DMS 273 treated with DMSO at 0.1 percent for 48 hours (cell line): ENCODE results near the gene CISD1.

Source experiments
- DNase-seq: peaks from one replicate; lab custom pipeline; 2025; lab: John Stamatoyannopoulos, UW

The CISD1 gene

DNA sequence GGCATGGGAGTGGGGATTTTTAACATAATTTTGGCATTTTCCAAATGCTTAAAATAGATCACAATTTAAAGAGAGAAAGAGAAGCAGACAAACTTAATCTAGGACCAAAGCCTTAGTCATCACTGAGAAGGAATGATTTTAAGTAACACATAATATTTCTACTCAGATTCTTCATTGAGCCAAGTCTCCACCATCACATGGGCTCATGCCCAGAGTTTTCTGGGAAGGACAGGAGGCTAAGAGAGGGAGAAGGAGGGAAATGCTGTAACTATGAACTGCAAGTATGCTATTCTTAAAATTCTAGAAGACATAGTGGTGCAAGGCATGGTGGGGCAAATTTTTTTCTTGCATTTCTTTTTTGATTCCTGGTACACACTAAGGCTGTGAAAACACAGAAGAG lies 42.1 kb downstream of the CISD1 start:
- DNase-seq = no peak

DNA sequence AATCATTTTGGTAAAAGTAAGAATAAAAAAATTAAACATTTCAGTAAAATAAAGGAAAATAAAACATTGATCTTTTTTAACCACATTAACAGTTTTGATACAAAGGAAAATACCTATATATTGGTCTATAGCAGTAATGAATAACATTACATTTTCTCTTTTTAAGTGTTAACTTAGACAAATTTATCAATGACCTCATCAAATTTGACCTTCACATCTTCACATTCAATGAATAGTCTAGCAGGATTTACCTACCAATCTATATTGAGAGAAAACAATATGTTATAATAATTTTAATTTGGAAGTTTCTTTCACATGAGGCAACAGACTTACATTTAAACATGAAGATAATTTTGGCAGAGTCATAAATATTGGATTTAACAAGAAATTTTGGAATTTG lies 47.9 kb downstream of the CISD1 start:
- DNase-seq = no peak

DNA sequence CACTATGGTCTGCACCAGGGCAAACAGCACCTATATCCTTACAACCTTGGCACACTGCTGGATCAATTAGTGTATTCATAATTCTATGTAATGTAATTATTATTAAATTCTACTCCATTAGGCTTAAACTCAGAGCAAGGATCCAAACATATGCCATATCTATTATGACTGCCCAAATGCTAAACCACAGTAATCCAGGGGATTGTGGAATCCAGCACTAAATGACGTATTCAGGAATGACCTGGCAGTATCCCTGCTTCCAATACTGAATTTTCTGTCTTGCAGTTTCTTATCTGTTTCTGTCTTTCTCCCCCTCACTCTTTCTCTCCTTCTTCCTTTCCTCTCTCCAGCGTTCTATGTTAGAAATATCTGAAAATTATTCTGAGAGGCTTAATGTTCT lies 49.4 kb downstream of the CISD1 start:
- DNase-seq = no peak

DNA sequence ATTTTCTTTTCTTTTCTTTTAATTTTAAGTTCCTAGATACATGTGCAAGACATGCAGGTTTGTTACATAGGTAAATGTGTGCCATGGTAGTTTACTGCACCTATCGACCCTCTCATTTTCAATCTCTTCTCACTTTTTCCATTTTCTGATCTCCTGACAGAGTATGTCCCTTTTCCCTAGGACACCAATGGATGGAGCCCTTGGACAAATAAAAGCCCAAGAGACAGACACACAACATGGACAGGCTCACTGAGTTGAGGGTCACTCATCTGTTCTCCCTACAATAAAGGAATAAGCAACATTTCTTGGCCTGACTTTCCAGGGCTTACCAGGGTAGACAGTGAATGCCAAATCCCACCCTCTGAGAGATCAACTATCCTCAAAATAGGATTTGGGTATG lies 50.6 kb downstream of the CISD1 start:
- no peak for DNase-seq

DNA sequence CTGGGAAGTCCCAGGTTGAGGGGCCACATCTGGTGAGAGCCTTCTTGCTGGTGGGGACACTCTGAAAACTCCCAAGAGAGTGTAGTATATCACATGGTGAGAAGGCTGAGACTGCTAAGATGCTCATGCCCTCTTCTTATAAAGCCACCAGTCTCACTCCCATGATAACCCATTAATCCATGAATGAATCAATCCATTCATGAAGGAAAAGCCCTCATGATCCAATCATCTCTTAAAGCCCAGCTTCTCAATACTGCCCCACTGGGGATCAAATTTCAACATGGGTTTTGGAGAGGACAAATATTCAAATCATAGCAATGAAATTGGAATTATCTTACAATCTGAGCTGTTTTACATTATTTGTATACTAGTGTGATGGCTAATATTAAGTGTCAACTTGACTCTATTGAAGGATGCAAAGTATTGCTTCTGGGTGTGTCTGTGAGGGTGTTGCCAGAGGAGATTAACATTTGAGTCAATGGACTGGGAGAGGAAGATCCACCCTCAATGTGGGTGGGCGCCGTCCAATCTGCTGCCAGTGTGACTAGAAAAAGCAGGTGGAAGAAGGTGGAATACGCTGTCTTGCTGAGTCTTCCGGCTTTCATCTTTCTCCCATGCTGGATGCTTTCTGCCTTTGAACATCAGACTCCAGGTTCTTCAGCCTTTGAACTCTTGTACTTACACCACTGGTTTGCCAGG lies 51.5 kb downstream of the CISD1 start:
- DNase-seq = no peak

DNA sequence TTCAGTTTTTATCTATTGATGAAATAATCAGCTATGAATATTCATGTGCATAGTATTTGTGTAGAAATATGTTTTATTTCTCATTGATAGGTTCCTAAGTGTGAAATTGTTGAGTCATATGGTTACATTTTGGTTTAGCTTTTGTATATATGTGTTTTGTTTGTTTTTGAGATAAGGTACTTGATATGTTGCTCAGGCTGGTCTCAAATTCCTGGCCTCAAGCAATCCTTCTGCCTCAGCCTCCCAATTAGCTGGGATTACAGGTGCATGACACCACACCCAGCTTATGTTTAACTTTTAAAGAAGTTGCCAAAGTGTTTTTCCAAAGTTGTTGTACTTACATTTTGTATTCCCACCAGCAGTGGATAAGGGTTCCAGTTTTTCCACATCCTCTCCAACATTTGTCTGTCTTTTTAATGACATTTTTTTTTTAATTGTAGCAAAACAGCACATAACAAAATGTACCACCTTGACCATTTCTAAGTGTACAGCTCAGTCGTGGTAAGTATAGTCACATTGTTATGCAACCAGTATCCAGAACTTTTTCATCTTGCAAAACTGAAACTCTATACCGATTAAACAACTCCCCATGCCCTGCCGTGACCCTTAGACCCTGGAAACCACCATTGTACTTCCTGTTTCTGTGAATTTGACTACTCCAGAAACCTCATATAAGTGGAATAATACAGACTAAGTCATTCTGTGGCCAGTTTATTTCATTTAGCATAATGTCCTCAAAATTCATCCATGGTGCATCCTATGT lies 53.3 kb downstream of the CISD1 start:
- DNase-seq = no peak

DNA sequence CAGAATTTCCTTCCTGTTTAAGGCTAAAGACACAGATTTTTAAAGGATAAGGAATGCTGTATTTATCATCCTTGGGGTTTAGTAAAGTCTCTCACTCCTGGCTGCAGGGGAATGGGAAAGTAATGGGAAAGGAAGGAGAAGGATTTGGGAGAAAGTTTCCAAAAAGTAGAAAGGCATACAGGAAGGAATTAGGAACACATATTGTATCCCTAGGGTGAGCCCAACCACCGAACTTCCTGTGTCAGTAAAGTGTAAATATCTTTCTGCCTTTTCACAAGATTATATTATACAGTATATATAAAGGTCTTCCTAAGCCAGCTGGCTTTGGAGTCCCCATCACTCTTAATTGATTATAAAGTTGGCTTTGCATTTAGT lies 53.9 kb downstream of the CISD1 start:
- DNase-seq = no peak

DNA sequence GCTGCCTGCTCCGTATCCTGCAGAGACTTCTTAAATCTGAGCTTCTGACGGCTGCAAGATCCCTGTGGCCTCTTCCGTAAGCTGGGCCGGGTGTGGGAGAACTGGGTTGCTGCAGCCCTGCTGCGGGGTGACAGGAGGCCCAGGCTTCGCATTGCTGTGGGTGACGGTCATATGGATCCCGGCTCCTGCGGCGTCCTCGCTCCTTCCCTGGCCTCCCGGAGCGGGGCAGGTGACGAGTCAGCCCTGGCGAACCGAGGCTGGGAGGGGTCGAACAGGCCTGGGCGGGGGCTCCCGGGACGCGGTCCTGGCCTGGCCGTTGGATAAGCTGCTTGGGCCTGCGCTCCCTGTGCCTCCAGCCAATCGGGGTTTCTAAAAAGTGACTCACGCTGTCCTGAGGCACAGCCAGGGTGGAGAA lies 58.0 kb downstream of the CISD1 start:
- DNase-seq = no peak

DNA sequence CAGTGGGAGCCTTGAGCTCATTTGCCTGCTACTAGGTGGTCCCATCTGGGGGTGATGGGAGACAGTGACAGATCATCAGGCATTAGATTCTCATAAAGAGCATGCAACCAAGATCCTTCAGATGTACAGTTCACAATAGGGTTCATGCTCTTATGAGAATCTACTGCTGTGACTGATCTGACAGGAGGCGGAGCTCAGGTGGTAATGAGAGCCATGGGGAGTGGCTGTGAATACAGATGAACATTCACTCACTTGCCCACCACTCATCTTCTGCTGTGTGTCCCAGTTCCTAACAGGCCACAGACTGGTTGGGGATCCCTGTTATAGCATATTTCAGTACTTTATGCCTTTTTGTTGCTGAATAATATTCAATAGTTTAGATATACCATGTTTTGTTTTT lies 59.3 kb downstream of the CISD1 start:
- no peak for DNase-seq

DNA sequence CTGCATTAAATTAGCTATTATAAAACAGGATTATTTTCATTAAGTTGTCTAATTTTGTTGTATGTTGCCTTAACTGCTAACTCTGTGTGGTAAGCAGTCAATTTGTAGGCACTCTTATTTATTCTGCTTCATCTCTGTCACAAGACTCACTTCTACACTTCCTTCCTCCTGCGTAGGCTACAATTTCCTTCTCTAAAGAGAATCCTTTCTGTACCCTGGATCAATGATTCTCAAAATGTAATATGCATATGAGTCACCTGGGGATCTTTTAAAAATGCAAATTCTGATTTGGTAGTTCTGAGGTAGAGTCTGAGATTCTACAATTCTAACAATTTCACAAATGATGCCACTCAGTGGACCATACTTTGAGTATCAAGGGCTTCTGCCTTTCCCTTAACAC lies 61.5 kb downstream of the CISD1 start:
- DNase-seq = no peak

DNA sequence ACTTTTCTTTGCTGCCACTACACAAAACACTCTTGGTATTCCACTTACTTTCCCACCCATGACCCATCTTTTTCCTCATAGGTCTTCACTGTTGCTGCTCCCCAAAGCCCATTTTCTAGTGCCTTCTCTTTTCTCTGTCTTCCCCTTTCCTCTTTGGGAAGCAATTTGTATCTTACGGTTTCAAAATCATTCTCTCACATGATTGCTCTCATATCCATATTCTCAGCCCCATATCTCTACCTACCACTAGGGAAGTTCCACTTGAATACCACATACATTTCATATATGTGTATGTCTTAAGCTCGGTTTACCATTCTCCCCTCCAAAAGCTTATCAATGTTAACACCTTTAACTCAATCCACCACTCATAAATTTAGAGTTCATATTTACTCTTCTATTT lies 62.7 kb downstream of the CISD1 start:
- DNase-seq = no peak

DNA sequence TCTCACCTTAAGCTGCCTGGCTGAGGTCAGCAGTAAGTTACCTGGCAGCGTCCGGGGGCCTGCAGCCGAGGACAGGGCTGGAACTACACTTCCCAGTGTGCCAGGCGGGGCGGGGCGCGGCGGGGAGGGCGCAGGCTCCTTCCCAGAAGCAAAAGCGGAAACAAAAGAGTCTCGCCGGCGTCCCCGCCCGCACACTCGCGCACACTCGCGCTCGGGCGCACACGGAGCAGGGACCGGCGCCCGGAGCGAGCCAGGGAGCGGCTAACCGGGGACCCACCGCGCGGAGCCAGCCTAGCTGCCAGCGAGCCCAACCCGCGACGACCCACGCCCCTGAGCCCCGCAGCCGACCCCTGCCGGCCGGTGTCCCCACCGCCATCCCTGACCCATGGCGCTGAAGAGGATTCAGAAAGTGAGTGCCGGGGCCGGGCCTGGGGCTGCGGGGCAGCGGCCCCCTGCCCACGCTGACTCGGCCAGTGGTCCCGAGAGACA lies 65.9 kb downstream of the CISD1 start, which contains the start of gene UBE2D1:
Gene UBE2D1, plus strand, starts transcription at position 190 of the 489 bp plus-strand sequence. Its CDS starts 196 bp downstream, at position 386.
- DNase-seq = no peak

DNA sequence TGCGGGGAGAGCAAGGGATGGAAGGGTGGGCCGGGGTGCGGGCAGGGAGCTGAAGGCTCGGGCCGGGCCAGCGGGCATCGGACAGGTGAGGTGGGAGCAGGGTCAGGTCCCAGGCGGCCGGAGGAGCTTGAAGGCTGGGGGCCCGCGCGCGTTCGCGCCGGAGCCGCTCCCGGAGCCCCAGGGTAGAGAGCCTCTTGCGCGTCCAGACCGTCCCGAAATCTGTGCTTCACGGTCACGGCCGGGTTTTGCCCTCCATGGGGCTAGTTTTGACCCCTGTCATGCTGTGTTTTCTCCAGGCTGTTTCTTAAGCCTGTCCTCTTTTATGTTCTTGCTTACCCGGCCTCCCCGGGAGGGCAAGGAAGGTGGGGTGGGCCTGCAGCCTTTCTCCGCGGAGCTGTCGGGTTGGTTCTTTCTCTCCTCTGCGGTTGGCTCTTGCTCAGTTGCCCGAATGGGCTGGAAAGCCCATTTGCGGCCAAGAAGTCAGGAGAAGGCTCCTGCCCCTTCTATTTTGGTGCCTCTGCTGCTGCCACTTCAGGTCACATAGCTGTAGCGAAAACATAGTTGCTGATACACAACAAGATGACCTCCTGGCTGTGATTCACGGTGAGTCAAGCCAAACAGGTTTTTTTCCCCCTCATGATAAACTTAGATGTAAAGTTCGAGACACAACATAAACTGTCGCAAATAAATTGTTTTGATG lies 66.5 kb downstream of the CISD1 start:
- no peak for DNase-seq

DNA sequence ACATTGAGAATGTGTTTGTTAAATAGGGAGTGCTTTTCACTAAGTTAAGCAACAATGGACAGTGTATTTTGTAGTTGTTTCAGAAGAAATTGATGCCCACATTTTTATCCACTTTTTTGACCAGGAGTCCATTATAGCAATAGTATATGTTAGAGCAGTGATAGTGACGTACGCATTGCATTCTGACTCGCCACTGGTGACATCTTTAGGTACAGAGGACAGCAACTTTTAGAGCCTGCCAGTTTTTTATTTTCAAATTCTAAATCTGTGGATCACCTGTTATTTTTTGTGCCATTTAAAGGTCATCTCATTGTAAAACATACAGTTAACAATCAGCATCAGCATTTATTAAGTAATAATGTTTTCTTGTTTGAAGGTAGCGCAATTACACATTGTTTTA lies 67.3 kb downstream of the CISD1 start:
- no peak for DNase-seq
